GM04504 (cell line): ENCODE data around the gene WDR48.
"Not testable (repeated sequence)": the region's sequence is repeated elsewhere in the genome, so short reads cannot be mapped to it uniquely, and the experiment has no call there.

Source experiments
- DNase-seq: peaks from one replicate; pipeline ENCODE4 v3.0.0-alpha.2; 2012; ENCODE audit warnings: low read depth

WDR48 gene

DNA sequence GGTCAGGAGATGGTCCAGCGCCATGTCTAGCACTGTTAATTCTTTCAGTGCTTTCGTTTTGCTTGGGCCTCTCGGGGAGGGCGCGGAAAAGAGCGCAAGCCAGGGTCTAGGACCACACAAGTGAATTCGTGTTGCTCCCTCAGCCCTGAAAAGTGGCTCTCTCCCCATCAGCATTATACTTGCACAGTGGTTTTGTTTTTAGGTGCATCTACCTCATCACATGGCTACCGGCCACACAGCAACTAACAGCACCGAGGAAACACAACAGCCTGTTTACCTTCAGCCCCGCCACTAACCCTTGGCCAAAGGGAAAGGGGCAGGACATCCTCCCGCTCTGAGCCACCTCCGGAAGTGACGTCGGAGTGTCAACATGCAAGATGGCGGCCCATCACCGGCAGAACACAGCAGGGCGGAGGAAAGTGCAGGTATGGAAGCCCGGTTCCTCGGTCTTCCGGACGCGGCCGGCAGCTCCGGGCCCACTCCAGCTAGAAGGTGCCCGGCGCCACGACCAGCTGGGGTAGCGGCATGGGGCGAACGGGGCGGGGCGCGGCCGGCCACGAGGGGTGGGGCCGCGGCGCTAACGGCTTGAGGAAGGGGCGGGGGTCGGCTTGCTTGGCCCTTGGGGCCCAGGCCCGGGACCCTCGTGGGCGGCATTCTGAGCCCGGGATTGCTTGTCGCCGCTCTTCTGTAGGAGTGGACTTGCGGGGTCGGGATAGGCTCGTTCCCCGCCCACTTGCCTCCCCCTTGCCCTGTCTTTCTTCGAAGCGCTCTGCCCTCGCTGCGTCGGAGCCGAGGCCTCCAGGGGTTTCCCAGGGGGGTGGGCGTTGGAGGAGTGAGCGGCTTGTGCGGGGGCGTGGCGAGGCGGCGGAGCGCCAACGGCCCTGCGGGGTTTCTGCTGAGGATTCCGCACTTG, at the start of gene WDR48, which contains the start of gene SCN11A:
Gene WDR48, plus strand, starts transcription at position 368 of the 913 bp plus-strand sequence. Its CDS starts 10 bp downstream, at position 378.
Gene SCN11A, minus strand, starts transcription at position 296 of the 913 bp plus-strand sequence. CDS start 101,582 bp downstream, outside the sequence.
- DNase-seq = peak; percentile 72

DNA sequence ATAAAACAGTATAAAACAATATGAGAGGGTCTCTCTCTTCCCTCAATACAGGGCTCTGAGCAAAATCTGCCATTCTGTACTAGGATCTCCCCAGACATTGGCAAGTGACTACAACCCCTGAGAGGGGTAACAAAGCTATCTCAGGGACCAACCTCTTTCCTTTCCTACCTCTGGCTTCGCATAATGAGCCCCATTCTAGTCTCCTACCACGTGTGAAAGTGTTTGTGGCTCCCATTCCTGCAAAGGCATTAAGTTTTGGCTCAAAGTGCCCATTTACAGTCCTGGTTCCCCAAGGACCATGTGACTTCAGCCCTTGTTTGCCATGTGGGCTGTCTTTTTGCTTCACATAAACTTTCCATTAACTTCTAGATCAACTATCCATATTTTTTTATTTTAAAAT, 46.5 kb upstream of the WDR48 start:
- no peak for DNase-seq

DNA sequence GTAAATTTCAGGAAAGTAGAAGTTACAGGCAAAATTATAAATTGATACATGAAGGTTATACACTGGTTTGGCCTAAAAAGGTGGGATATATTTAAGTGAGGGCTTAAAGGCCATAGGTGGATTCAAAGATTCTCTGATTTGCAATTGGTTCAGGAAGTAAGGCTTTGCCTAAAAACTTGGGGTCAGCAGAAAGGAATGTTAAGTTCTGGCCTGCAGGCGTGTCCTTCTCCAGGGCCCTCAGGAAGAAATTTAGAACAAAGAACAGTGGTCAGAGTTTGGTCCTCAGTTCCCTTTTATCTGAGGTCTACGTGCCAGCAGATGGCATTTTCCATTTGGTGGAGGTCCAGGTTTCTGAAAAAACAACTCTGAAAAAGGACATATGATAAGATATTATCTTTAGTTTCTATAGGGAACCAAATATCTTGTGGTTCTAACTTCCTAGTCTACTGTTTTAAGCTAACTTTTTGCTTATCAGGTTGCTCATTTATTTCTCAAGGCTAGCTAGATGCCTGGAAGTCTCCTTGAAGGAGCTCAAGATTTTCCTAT, 40.6 kb upstream of the WDR48 start:
- DNase-seq = no peak

DNA sequence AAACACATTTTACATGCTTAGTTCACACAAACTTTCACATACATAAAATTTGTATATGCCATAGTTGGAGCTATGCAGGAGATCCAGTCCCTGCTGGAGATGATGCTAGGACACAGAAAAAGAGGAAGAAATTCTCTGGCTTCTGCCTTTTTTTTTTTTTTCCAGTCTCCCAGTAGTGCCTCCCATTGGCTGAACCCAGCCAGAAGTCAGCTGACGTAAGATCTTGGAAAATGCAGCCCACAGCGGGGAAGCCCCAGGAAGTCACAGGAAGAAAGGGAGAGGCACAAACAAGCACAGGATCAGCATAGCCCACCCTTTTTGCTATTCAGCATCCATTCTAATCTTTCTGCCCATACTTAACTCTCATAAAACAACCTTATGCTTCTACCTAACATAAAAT, 38.5 kb upstream of the WDR48 start:
- DNase-seq = no peak

DNA sequence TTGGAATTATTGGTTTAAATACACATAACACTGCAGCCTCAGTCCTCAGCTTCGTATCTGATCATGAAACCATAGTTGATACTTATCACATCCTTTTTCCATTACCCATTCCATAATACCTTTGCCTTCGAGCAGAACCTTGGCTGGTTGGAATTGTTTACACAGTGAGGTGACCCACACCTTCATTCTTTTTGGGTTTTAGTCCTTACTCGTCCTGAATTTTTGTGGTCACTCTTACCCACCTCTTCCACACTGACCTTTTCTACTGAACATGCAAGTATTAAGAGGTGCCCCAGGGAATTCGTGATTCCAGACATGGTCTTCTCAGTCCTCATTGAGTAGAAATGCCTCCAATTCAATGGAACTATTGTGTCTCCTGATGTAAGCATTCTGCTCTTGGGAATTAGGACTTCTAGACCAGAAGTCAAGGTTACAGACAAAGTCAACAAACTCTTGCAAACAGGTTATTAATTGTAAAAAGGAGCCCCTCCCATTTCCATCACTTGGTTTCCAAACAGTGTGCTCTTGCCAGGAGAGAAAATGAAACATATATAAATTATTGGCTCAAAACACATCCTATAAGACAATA, 37.8 kb upstream of the WDR48 start:
- no peak for DNase-seq

DNA sequence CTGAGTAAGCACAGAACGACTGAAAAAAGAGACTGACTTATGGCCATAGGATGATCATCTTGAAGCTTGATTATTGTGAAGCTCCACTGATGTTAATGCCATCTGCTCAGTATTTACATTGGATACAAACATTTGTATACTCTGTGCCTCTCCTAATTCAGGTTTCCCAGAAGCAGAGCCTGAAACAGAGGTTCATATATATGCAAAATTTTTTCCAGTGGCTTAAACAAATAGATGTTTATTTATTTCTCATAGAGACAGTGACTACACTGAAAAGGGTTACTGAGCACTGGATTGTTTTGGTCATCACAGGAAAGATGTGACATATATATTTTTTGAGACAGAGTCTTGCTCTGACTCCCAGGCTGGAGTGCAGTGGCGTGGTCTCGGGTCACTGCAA, 36.4 kb upstream of the WDR48 start:
- DNase-seq = no peak

DNA sequence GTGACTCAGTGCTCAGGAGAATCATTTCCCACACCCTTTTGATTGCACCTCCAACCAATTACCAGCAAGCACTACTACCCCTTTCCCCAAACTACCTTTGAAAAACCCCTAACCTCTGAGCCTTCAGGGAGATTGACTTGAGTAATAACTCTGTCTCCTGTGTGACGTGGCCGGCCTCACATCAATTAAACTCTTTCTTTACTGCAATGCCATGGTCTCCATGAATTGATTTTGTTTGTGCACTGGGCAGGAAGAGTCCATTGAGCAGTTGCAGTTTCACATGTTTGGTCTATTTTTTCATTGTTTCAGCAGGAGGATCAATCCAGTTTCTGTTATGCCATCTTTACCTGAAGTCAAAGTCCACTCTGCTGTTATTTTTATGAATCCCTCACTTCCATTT, 32.5 kb upstream of the WDR48 start:
- DNase-seq = no peak

DNA sequence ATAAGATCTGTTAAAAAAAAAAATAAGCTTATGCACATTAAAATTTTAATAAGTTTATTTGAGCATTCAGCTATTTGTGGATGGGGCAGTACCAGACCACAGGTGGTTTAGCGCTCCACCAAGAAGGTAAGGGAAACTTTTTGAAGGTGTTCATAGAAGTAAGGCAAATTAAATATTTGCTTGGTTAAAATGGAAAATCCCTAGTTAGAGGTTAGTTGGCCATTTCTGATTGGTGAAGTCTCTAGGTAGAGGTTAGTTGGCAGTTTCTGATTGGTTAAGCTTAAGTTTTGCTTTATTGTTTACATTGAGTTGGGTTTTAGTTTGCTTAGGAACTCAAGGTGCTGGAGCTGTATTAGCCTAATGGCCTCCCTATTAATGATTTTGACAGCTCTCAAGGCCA, 30.8 kb upstream of the WDR48 start:
- DNase-seq = no peak

DNA sequence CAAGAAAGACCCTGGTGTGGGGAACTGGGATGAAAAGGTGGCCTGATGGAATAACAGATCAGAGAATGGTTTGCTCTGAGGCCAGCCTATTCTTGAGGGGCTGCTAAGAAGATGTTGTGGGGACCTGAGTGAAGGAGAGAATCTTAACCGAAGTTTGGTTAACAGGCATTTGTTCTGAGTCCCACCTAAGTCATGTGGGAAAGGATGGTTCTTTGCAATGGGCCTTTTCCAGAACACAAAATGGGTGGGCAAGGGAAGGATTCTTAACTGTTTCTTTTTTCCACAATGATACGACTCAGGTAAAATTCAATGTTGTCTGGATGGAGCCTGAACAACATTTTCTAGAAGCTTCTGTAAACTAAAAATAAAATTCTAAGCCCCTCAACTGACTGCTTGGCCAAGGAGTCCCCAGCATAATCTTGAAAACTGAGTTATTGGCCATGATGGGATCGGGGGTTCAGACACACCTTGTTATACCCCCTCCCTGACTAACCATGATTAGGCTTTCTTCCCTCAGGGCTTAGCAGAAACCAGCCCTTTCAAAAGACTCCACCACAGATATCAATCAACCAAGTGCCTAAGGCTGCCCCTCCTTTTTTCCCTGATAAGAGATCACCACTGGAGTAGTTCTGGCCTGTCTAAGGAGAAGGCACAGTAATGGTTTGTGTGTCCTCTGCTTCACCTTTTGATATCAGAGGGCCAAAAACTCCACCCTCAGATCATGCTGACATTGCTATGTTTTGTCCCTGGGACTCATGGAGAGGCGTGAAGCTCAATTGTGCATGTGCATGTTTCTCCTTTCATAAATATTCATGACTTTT, 30.1 kb upstream of the WDR48 start:
- DNase-seq = no peak

DNA sequence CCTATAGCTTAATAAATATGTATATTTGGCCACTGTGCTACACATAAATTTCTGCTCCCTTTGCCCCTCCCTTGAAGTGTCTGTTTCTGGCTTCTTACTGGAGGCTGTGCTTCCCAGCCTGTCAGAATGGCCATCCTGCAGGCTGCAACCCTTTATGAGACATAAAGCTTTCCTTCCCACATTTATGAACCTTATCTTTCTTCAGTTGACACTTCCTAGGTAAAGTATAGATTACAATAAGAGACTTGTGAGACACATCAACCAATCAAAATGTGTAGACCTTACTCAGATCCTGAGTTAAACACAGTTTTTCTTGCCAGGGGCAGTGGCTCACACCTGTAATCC, 29.6 kb upstream of the WDR48 start:
- no peak for DNase-seq

DNA sequence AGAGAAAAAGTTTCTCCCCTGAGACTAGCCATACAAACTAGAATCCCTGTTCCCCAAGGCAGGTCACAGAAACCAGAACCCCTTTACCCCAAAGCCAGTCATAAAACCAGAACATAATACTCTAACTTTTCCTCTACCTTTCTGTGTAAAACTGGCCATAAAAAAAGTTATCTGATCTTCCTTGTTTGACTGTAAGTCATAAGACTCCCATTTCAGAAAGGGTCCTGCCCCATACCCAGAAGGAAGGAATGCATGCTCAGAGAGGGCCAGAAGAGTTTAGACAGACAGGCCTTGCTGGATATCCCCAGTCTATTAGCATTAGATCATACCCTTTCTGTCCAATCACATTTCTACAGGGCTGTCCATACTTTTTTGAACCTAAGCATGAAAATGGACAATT, 27.3 kb upstream of the WDR48 start:
- DNase-seq = no peak

DNA sequence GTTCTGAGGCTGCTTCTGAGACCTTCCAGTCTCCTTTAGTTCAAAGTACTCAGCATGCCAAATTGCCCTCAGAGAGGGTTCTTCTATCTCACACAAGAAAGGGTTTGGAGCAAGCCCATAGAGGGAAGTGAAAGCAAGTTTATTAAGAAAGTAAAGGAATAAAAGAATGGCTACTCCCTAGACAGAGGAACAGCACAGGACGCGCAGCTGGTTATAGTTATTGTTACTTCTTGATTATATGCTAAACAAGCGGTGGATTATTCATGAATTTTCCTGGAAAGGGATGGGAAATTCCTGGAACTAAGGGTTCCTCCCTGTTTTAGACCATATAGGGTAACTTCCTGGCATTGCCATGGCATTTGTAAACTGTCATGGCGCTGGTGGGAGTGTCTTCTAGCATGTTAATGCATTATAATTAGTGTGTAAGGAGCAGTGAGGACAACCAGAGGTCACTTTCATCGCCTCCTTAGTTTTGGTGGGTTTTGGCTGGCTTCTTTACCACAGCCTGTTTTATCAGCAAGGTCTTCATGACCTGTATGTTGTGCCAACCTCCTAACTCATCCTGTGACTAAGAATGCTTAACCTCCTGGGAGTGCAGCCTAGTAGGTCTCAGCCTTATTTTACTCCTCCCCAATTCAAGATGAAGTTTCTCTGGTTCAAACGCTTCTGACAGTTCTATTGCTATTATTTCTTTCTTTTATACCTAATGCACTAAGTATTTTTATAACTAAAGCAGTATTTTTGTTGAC, 26.4 kb upstream of the WDR48 start:
- no peak for DNase-seq

DNA sequence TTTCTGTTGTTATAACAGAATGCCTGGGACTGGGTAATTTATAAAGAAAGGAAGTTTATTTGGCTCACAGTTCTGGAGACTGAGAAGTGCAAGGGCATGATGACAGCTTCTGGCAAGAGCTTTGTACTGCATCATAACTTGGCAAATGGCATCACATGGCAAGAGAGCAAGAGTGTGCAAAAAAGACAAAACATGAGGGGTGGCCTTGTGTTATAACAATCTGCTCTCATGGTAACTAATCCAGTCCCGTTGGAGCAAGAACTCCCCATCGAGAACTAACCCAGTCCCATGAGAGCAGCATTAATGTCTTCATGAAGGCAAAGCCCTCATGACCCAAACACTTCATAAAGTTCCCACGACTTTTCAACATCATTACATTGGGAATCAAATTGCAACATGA, 23.3 kb upstream of the WDR48 start:
- DNase-seq = no peak

DNA sequence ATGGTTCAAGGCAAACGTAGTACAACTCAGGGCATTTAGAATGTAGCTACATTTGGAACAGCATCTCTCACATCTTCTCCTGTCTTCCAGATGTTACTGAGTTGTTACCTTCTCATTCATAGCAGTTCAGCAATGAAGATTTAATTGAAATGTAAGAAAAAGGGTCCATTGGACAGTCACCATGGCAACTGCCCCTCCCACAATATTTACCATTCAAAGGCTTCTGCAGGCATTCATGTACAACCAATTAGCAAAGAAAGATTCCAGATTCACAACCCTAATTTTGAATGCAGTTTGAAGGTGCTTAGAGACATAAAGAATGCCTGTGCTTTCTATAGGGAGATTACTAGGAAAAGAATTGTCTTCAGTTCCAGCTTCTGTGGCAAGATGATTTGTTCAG, 22.3 kb upstream of the WDR48 start:
- no peak for DNase-seq

DNA sequence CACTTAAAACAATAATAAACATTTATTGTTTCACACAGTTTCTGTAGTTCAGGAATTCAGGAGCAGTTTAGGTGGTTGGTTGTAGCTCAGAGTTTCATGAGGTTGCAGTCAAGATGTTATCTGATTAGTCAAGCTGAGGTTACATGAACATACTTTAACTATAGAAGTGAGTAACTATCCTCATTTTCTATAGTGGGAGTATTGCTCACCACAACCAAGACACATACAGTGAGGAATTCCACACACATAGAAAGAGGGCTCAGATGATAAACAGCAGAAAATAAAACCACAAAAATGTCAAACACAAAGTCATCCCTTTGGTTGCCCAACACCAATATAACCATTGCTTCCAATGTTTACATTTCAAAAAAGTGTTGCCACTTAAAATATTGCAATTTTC, 13.7 kb upstream of the WDR48 start:
- peak; percentile 58 for DNase-seq

DNA sequence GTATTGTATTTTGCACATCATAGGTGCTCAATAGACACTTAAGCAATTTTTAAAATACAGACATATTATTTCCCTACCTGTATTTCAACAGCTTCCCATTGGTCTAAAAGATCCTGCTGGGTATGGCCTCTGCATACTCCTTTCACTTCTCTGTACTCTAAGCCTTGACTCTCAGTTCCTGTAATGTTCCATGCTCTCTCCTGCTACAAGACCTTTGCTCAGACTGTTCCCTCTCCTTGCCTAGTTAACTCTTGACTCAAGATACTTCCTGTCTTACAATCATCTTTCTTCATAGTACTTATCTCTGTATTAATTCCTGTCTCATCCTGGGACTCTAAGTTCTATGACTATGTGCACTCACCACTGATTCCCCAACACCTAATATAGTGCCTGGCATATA, 1.8 kb upstream of the WDR48 start:
- no peak for DNase-seq

DNA sequence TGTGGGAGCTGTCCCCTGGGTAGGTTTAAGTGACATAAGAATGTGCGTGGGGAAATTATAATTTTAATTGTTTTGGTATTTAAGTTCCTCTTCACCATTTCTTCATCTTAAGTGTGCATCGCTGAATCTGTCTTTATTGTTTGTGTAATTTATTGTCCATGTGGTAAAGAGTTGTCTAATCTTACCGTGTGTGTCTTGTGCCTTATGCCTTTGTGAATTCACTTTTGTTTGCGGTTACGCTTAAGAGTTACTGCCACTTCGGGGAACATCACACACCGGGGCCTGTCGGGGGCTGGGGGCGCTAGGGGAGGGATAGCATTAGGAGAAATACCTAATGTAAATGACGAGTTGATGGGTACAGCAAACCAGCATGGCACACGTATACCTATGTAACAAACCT, 767 bp downstream of the WDR48 start:
- DNase-seq = no peak

DNA sequence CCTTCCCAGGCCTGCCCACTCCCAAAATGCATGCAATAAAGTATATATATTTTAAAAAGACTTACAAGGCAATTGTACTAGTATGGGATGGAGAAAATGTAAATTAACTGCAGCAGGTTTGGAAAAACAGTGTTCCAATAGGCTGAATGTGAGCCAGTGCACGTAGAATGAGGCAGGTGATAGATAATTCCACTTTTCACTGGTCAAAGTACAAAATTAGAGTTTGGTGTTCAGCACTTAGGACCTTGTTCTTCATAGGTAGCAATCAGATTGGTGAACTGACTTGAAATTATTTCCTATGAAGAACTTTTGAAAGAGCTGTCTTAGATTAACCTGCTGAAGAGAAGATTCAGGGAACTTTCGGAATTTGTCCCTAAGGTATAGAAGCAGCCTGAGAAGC, 1.9 kb downstream of the WDR48 start:
- no peak for DNase-seq

DNA sequence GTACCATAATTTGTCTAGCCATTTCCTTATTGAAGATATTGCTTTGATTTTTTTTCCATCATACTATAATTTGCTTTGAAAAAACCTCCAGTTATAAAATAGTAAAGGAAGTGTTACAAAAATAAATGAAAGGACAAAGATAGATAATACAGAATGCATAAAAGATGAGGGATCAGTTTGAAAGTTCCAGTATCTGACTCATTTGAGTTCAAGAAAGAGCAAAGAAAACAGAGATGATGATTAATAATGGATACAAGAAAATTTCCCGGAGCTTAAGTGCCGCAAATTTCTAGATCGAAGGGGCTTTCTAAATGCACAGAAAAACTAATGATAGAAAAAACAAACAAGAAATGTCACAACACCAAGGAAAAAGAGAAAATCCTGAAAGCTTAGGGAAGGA, 4.3 kb downstream of the WDR48 start:
- DNase-seq = no peak

DNA sequence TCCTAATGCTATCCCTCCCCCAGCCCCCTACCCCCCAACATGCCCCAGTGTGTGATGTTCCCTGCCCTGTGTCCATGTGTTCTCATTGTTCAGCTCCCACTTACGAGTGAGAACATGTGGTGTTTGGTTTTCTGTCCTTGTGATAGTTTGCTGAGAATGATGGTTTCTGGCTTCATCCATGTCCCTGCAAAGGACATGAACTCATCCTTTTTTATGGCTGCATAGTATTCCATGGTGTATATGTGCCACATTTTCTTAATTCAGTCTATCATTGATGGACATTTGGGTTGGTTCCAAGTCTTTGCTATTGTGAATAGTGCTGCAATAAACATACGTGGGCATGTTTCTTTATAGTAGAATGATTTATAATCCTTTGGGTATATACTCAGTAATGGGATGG, 9.4 kb downstream of the WDR48 start:
- not testable (repeated sequence) for DNase-seq

DNA sequence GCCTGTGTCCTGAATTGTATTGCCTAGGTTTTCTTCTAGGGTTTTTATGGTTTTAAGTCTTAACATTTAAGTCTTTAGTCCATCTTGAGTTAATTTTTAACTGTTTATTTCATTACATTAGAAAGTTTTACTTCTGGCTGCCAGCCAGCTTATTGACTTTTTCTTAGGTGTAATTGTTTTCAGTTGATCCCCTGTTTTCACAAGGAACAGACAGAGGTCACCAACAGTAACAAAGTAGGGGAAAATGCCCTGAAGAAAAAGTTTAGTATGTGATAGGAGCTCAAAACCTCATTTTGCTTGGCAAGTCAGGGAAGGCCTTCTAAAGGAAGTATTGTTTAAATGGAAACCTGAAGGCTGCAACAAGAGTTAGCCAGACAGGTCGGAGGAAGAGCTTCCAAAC, 10.4 kb downstream of the WDR48 start:
- no peak for DNase-seq

DNA sequence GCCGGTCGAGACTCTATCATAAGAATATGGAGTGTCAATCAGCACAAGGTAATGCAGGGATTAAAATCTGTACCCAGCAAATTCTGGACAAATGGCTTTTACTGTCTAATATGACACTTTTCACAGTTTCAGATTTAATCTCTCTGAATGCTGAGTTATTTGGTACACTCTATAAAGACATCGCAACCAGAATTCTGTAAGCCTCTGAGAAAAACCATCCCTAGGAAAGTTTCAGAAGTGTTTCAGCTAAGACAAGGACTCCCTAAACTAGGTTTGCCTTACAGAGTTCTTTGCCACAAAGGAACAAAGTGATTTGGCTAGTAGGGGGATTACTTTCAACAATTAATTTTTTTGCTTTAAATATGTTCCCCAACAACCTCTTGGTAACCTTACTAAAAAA, 11.3 kb downstream of the WDR48 start:
- no peak for DNase-seq
